Thyroid gland (tissue), 4 donors: ENCODE results near the gene RAB21. TPM values are rescaled to one million over a fixed set of nuclear protein-coding genes. Genes with fewer than 3 reads are reported as not detected.

Experiments used
- DNase-seq, 2 donors: peaks; one replicate each; pipeline ENCODE4 v3.0.0-alpha.2; 2019
- H3K27ac ChIP-seq, 3 donors: fragments of 200-600 bp; sonication (generic); 1 replicate in 2 of 3; 2 replicates in 1 of 3; pipeline ENCODE4 v1.5.1; 2016 to 2019; ENCODE audit warnings: mild to moderate bottlenecking in 1 of 3, moderate library complexity in 1 of 3
- H3K27me3 ChIP-seq: fragments of 200-600 bp; sonication (generic); one replicate; pipeline ENCODE4 v1.5.1; 2019
- H3K36me3 ChIP-seq, 2 donors: fragments of 200-600 bp; sonication (generic); one replicate each; pipeline ENCODE4 v1.5.1; 2016 to 2019
- H3K4me1 ChIP-seq, 2 donors: fragments of 200-600 bp; sonication (generic); one replicate each; pipeline ENCODE4 v1.5.1; 2017 to 2019
- H3K4me3 ChIP-seq, 3 donors: fragments of 200-600 bp; sonication (generic); replicated peaks in 1 of 3; 1 replicate in 2 of 3; 2 replicates in 1 of 3; pipeline ENCODE4 v1.5.1; 2016; ENCODE audit warnings: mild to moderate bottlenecking in 1 of 3
- H3K9me3 ChIP-seq: fragments of 200-600 bp; sonication (generic); one replicate; pipeline ENCODE4 v1.5.1; 2017
- POLR2A ChIP-seq, 2 donors: fragments of 450-650 bp; IDR thresholded peaks; one replicate each; pipeline ENCODE4 v1.6.1; 2017; ENCODE audit warnings: antibody characterized with exemption in 2 of 2, mild to moderate bottlenecking in 2 of 2, moderate library complexity in 1 of 2
- WGBS, 2 donors: methylation state at CpG; one replicate each; pipeline ENCODE4 v1.1.5; 2017; 5-methylcytosine and 5-hydroxymethylcytosine counted together
- intact Hi-C: fragments of 100-400 bp; cut with DNase I; formaldehyde crosslinking; loops from one replicate; pipeline ENCODE4 v1.15.1; 2023
- total RNA-seq, 4 donors: library from RNA; depleted of rRNA; stranded (reverse); fragments of >200 nt; gene quantifications; one replicate each; pipeline ENCODE4 v1.2.3, GENCODE V29; 2016
- TF ChIP-seq, protein P1 (sequence below), 6 experiments: fragments of 200-600 bp in 3 of 6; fragments of 450-650 bp in 3 of 6; sonication (generic) in 3 of 6; IDR thresholded peaks; one replicate each; pipeline ENCODE4 v1.5.1; 2016 to 2019; ENCODE audit warnings: antibody characterized with exemption in 6 of 6, mild to moderate bottlenecking in 2 of 6, inconsistent platforms in 1 of 6, moderate library complexity in 1 of 6

Gene RAB21
- total RNA-seq, 4 donors from 2014 or later = 16.0 to 55.1 (median 28.1) TPM

DNA sequence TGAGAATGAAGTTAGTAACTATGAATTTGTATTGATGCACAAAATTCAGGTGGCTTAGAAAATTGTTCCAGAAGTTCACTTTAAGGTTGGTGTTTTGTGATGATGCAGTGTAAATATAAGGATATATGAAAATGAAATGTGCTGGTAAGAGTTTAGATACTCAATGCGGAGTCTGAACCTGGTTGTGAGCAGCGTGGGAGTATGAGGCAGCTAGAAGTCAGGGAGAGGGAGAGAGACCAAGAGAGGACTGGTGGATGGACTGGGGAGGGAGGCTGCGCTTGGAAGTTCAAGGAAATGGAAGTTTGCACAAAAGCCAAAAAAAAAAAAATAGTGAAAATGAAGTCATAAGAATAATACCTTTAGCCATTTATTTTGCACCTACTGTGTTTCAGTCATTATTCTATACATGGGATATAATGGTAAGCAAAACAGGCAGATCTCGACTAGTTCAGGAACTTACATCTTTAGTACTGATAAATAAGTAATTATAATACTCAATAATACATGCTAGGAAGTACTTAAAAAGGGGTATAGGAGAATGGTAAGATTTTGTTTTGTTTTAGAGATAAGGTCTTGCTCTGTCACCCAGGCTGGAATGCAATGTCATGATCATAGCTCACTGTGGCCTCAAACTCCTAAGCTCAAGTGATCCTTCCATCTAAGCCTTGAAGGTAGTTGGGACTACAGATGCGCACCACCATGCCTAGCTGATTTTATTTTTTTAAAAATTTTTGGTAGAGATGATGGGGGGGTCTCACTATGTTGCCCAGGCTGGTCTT lies 10.0 kb upstream of the RAB21 start:
- H3K4me1 ChIP-seq = no peaks in the 10 kb centered on the region
- intact Hi-C loops = no loop called here
- H3K27ac ChIP-seq = no peak overlapping the region
- TF ChIP-seq, protein P1, sequence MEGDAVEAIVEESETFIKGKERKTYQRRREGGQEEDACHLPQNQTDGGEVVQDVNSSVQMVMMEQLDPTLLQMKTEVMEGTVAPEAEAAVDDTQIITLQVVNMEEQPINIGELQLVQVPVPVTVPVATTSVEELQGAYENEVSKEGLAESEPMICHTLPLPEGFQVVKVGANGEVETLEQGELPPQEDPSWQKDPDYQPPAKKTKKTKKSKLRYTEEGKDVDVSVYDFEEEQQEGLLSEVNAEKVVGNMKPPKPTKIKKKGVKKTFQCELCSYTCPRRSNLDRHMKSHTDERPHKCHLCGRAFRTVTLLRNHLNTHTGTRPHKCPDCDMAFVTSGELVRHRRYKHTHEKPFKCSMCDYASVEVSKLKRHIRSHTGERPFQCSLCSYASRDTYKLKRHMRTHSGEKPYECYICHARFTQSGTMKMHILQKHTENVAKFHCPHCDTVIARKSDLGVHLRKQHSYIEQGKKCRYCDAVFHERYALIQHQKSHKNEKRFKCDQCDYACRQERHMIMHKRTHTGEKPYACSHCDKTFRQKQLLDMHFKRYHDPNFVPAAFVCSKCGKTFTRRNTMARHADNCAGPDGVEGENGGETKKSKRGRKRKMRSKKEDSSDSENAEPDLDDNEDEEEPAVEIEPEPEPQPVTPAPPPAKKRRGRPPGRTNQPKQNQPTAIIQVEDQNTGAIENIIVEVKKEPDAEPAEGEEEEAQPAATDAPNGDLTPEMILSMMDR (IDR thresholded peaks at IDR 0.05) = no peak
- no peak for TF ChIP-seq POLR2A (IDR thresholded peaks at IDR 0.05)
- 91% methylated on average over 5 of the region's 5 CpGs for WGBS, 2 donors
- no peak overlapping the region for H3K4me3 ChIP-seq
- H3K36me3 ChIP-seq = no peaks in the 10 kb centered on the region
- DNase-seq = no peak
- H3K27me3 ChIP-seq = no peaks in the 10 kb centered on the region
- no peaks in the 10 kb centered on the region for H3K9me3 ChIP-seq

DNA sequence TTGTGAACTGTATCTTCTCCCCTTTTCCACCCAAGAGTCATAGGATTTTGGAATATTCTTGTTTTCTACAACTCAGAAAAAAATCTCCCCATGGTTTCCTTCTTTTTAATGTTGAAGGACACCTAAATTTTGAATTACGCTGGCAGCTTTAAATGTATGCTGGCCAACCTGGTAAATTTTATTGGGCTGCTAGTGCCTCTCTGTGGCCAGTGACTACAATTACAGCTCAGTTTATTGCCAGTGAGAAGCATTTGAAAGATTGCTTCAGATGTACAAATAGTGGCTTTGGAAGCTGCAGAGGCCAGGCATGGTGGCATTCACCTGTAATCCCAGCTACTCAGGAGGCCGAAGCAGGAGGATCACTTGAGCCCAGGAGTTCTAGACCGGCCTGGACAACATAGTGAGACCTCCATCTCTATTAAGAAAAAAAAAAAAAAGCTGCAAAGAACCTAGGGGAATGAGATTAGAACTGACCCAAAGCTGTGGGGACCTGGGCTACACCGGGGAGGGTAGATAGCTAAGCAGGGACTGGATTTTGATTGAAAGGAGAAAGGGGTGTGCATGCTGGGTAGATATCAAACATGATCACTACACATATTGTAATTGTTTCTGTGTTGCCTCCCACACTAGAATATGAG lies 7.6 kb upstream of the RAB21 start:
- no peak overlapping the region for H3K27ac ChIP-seq
- no peaks in the 10 kb centered on the region for H3K4me1 ChIP-seq
- H3K9me3 ChIP-seq = no peaks in the 10 kb centered on the region
- intact Hi-C loops = no loop called here
- DNase-seq = peak; percentile 16 to 29
- no peaks in the 10 kb centered on the region for H3K27me3 ChIP-seq
- TF ChIP-seq, protein P1 (IDR thresholded peaks at IDR 0.05) = peak in 5 of 6 experiments; percentile 34 to 86 (median 78)
- TF ChIP-seq POLR2A (IDR thresholded peaks at IDR 0.05) = no peak
- no peaks in the 10 kb centered on the region for H3K36me3 ChIP-seq
- H3K4me3 ChIP-seq = no peak overlapping the region
- 32 to 36% methylated on average over 4 of the region's 4 CpGs for WGBS, 2 donors

DNA sequence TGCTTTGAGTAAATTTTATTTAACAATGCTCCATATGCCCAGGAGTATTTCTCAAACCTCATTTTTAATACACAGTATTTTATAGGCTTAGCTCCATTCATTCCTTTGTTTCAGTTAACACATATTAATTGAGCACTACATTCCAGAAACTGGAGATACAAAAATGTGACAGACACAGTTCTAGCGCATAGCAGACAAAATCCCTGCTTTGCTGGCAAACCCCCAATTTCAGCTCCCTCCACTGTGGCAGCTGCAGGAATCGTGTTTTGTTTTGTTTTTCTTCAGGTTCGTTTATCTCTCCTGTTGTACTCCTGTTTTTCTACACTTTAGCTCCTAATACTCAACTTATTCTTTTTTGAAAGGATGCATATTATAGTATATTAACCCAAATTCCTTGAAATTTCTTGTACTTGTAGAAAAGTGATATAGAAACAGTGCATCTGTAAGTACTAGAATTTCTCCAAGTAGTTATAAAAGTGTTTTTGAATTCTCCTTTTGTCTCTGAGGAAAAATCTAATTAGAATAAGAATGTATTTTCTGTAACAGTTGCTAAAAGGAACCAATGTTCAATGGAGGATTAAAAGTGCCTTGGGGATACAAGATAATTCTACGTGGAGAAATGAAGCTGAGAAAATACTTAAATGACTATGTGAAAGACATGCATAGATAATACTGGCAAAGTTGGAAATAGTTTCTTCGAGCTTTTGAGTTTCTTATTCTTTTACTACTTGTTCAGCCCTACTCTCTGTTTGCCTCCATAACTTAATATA lies 6.4 kb upstream of the RAB21 start:
- no peaks in the 10 kb centered on the region for H3K9me3 ChIP-seq
- TF ChIP-seq POLR2A (IDR thresholded peaks at IDR 0.05) = no peak
- TF ChIP-seq, protein P1 (IDR thresholded peaks at IDR 0.05) = no peak
- no peaks in the 10 kb centered on the region for H3K4me1 ChIP-seq
- H3K27me3 ChIP-seq = no peaks in the 10 kb centered on the region
- no peak for DNase-seq
- no peak overlapping the region for H3K4me3 ChIP-seq
- intact Hi-C loops = no loop called here
- WGBS, 2 donors = 49 to 53% methylated on average over 5 of the region's 5 CpGs
- no peaks in the 10 kb centered on the region for H3K36me3 ChIP-seq
- no peak overlapping the region for H3K27ac ChIP-seq

GRCh38 chr12:71749666-71750065 lies 5.0 kb upstream of the RAB21 start:
- no peak overlapping the region for H3K4me3 ChIP-seq
- no peak overlapping the region for H3K27ac ChIP-seq
- TF ChIP-seq, protein P1 (IDR thresholded peaks at IDR 0.05) = no peak
- no peak for TF ChIP-seq POLR2A (IDR thresholded peaks at IDR 0.05)
- intact Hi-C loops = loop anchor here (10.0 kb wide), 1 partner anchor 85 kb away; the partner anchor contains the start of genes THAP2 and ZFC3H1
- H3K36me3 ChIP-seq = no peaks in the 10 kb centered on the region
- no peak for DNase-seq
- no peaks in the 10 kb centered on the region for H3K27me3 ChIP-seq
- no peaks in the 10 kb centered on the region for H3K9me3 ChIP-seq
- whole genome bisulfite sequencing, 2 donors = 91 to 94% methylated on average over 1 of the region's 1 CpG
- H3K4me1 ChIP-seq = no peaks in the 10 kb centered on the region
